Heart left ventricle (tissue), 13 donors: ENCODE data around the gene CIAO1.

Source experiments
- CTCF ChIP-seq, 12 donors: fragments of 200-600 bp; sonication (generic) in 4 of 12; IDR thresholded peaks; one replicate each; pipeline versions ENCODE4 v1.5.0 to v1.8.0; 2018 to 2022; ENCODE audit warnings: antibody characterized with exemption in 12 of 12, mild to moderate bottlenecking in 5 of 12
- POLR2A ChIP-seq, 2 donors: fragments of 450-650 bp; IDR thresholded peaks; one replicate each; pipeline ENCODE4 v1.6.1; 2017; ENCODE audit warnings: antibody characterized with exemption in 2 of 2, mild to moderate bottlenecking in 2 of 2, moderate library complexity in 2 of 2
- donor health status: ischemic (EF 13 %, LVEDD 7.1; RV severe dilation, severe dysfunction).
- donor health status: DM: no; HTN: yes; CAD: no.
- donor health status: DM: no; HTN: no; CAD: no.
- donor health status: ischemic (EF 25% LVEDD 6.9; RV normal size, moderate dysfunction).
- donor health status: ischemic (EF 25% LVEDD 5.7; RV mildly dilated, moderate dysfunction).
- donor health status: ischemic (EF 35%, LVEDD 5.7; RV mildly dilated, moderate dysfunction).
- donor health status: nonischemic (EF 11% LVEDD 7.7; RV severe dilation, severe dysfunction).
- donor health status: DM: yes; HTN: yes; CAD: no.
- donor health status: PGD.
- donor health status: ischemic (EF 29% LVEDD 5.4; RV normal size, mild dysfunction).
- donor health status: nonischemic (EF 23%, LVEDD 6.1; RV moderate dilation, normal function).

DNA sequence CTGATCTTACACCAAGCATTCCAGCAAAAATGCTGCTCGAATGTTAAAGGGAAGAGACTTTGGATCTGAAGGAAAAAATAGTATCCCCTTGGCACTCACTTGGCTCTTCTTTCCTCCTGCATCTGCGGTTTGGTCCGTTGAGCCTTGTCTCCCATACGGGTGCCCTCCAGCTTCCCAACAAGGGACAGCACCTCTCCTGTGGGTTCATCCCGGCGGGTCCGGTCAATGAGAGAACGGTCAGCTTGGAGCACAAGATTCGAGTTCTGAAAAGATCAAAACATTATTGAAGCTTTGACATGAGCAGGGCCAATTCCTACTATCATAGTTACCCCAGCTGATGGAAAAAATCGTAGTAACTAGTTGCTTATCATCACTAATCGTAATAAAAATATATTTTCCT is 38.6 kb downstream of the CIAO1 start:
- TF ChIP-seq CTCF (IDR thresholded peaks at IDR 0.05) = no peak
- TF ChIP-seq POLR2A (IDR thresholded peaks at IDR 0.05) = no peak
